Panc1 (cell line): ENCODE data around the gene LEKR1. TPM values are rescaled to one million over a fixed set of nuclear protein-coding genes. Genes with fewer than 3 reads are reported as not detected.
A peak's percentile ranks its signal among the peaks of the same experiment; 100 is the strongest.

ENCODE experiments used
- ATAC-seq: fragments of 200-7000 bp; cut with Tn5 transposase; 2 replicates; pipeline ENCODE4 v1.9.1; 2020; ENCODE audit warnings: mild to moderate bottlenecking, moderate library complexity
- BruUV-seq: library from RNA; stranded (reverse); fragments of 400-500 nt; replicated peaks from 2 replicates; lab custom pipeline; 2021; lab: Mats Ljungman, UMichigan
- CTCF ChIA-PET: fragments of 300-600 bp; sonication (Branson Sonifier 250); formaldehyde crosslinking; loops from one replicate; lab custom pipeline; 2022; ENCODE audit warnings: antibody characterized with exemption; lab: Charles Lee
- POLR2A ChIA-PET: fragments of 300-600 bp; sonication (Branson Sonifier 250); formaldehyde crosslinking; loops from one replicate; lab custom pipeline; 2022; ENCODE audit warnings: antibody characterized with exemption; lab: Charles Lee
- DNase-seq: peaks from one replicate; pipeline ENCODE4 v3.0.0-alpha.2; 2010; ENCODE audit warnings: low read depth, low spot score
- H3K27ac ChIP-seq: 2 replicates; pipeline ENCODE4 v1.5.1; 2011; ENCODE audit warnings: mild to moderate bottlenecking, low read length, inconsistent platforms
- H3K27me3 ChIP-seq: fragments of 200-500 bp; sonication (Bioruptor generic); 2 replicates; pipeline ENCODE4 v1.6.0; 2014; ENCODE audit warnings: low read length, inconsistent platforms; ENCODE audit not compliant: control insufficient read depth, insufficient read depth
- H3K36me3 ChIP-seq: fragments of 200-500 bp; sonication (Bioruptor generic); 2 replicates; pipeline ENCODE4 v1.5.1; 2014; ENCODE audit warnings: inconsistent platforms, mild to moderate bottlenecking, low read length, moderate library complexity; ENCODE audit not compliant: control insufficient read depth, insufficient read depth
- H3K4me1 ChIP-seq: 2 replicates; pipeline ENCODE4 v1.5.1; 2011; ENCODE audit warnings: inconsistent platforms, mild to moderate bottlenecking, low read length, moderate library complexity; ENCODE audit not compliant: control insufficient read depth, insufficient read depth
- H3K4me3 ChIP-seq, 2 experiments: 2 replicates each; pipeline ENCODE4 v1.5.1; 2011 to 2012; ENCODE audit warnings: low read depth in 2 of 2, low read length in 2 of 2, mild to moderate bottlenecking in 2 of 2, inconsistent platforms in 1 of 2, moderate library complexity in 1 of 2
- H3K9me3 ChIP-seq: fragments of 200-500 bp; sonication (Bioruptor generic); 2 replicates; pipeline ENCODE4 v1.5.1; 2014; ENCODE audit warnings: low read depth, mild to moderate bottlenecking, inconsistent platforms, low read length, moderate library complexity; ENCODE audit not compliant: control insufficient read depth, insufficient read depth
- CTCF ChIP-seq: fragments of 450-650 bp; IDR thresholded peaks from 2 replicates; pipeline ENCODE4 v1.5.1; 2017; ENCODE audit warnings: mild to moderate bottlenecking
- POLR2AphosphoS5 ChIP-seq: IDR thresholded peaks from 2 replicates; pipeline ENCODE4 v1.6.1; 2012; ENCODE audit warnings: mild to moderate bottlenecking, low read depth, low read length, moderate library complexity
- SIN3A ChIP-seq: IDR thresholded peaks from 2 replicates; pipeline ENCODE4 v1.6.1; 2012; ENCODE audit warnings: low read depth, mild to moderate bottlenecking, low read length, moderate library complexity, borderline replicate concordance; ENCODE audit not compliant: insufficient read depth
- TCF7L2 ChIP-seq: IDR thresholded peaks from 2 replicates; pipeline ENCODE4 v1.6.1; 2011; ENCODE audit warnings: mild to moderate bottlenecking, low read depth, low read length, inconsistent platforms
- in situ Hi-C: cut with HindIII; loops from 2 replicates; pipeline ENCODE4 v1.10.0; 2016; ENCODE audit warnings: low sequenced_read_pairs, low pct_unique_long_range_greater_than_20kb
- intact Hi-C: fragments of 100-400 bp; cut with micrococcal nuclease; formaldehyde crosslinking; loops from one replicate; pipeline ENCODE4 v1.10.0; 2022; ENCODE audit not compliant: unreplicated experiment
- total RNA-seq: library from RNA; stranded (reverse); gene quantifications from one replicate; pipeline ENCODE4 v1.2.1, GENCODE V29; 2021; ENCODE audit not compliant: unreplicated experiment
- TF ChIP-seq, protein P1 (sequence below), 2 experiments: IDR thresholded peaks; 2 replicates each; pipeline ENCODE4 v1.6.1; 2011 to 2012; ENCODE audit warnings: low read depth in 2 of 2, control low read depth in 1 of 2, low read length in 1 of 2, mild to moderate bottlenecking in 1 of 2, moderate library complexity in 1 of 2; ENCODE audit not compliant: insufficient read depth in 1 of 2

Gene LEKR1
- total RNA-seq, 1 experiment from 2014 or later: not detected

GRCh38 chr3:157065201-157065600 is 239.0 kb downstream of the LEKR1 start:
- Histone ChIP-seq H3K4me1 (0 out of 2 replicates have a peak, but pooled peaks cover 4% of the 10 kb centered on the region), H3K27ac (no peak overlapping the region), H3K27me3 (no peaks in the 10 kb centered on the region), H3K4me3 (no peak overlapping the region), H3K9me3 (no peaks in the 10 kb centered on the region), H3K36me3 (no peaks in the 10 kb centered on the region)
- BruUV-seq: no TSS peak
- intact Hi-C loops (no loop called here), in situ Hi-C loops (no loop called here)
- no peak for ATAC-seq
- CTCF ChIA-PET: no interaction called here
- TF ChIP-seq, protein P1, sequence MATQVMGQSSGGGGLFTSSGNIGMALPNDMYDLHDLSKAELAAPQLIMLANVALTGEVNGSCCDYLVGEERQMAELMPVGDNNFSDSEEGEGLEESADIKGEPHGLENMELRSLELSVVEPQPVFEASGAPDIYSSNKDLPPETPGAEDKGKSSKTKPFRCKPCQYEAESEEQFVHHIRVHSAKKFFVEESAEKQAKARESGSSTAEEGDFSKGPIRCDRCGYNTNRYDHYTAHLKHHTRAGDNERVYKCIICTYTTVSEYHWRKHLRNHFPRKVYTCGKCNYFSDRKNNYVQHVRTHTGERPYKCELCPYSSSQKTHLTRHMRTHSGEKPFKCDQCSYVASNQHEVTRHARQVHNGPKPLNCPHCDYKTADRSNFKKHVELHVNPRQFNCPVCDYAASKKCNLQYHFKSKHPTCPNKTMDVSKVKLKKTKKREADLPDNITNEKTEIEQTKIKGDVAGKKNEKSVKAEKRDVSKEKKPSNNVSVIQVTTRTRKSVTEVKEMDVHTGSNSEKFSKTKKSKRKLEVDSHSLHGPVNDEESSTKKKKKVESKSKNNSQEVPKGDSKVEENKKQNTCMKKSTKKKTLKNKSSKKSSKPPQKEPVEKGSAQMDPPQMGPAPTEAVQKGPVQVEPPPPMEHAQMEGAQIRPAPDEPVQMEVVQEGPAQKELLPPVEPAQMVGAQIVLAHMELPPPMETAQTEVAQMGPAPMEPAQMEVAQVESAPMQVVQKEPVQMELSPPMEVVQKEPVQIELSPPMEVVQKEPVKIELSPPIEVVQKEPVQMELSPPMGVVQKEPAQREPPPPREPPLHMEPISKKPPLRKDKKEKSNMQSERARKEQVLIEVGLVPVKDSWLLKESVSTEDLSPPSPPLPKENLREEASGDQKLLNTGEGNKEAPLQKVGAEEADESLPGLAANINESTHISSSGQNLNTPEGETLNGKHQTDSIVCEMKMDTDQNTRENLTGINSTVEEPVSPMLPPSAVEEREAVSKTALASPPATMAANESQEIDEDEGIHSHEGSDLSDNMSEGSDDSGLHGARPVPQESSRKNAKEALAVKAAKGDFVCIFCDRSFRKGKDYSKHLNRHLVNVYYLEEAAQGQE (IDR thresholded peaks at IDR 0.05; ENCODE audit: insufficient read depth in 1 of 2, low read depth in 2 of 2, low read length in 1 of 2): no peak
- TF ChIP-seq CTCF (no peak), POLR2AphosphoS5 (no peak), SIN3A (no peak), TCF7L2 (no peak)
- DNase-seq: no peak
- POLR2A ChIA-PET: no interaction called here

GRCh38 chr3:157066335-157067098 is 240.4 kb downstream of the LEKR1 start:
- no peak for DNase-seq
- intact Hi-C loops (no loop called here), in situ Hi-C loops (no loop called here)
- peak; percentile 65 for TF ChIP-seq TCF7L2
- no peak for TF ChIP-seq POLR2AphosphoS5
- TF ChIP-seq SIN3A: no peak
- no peak overlapping the region for H3K27ac ChIP-seq
- no TSS peak for BruUV-seq
- ChIA-PET CTCF (no interaction called here), POLR2A (no interaction called here)
- H3K4me1 ChIP-seq: 0 out of 2 replicates have a peak, but pooled peaks cover 4% of the 10 kb centered on the region
- H3K27me3 ChIP-seq: no peaks in the 10 kb centered on the region
- no peak overlapping the region for H3K4me3 ChIP-seq
- no peaks in the 10 kb centered on the region for H3K36me3 ChIP-seq
- peak; percentile 22; the same call in 1 of the 2 replicates for ATAC-seq
- no peaks in the 10 kb centered on the region for H3K9me3 ChIP-seq

GRCh38 chr3:157067114-157067513 is 241.0 kb downstream of the LEKR1 start:
- DNase-seq (no peak), ATAC-seq (peak; percentile 12; the same call in 1 of the 2 replicates)
- H3K4me1 ChIP-seq: 0 out of 2 replicates have a peak, but pooled peaks cover 4% of the 10 kb centered on the region
- in situ Hi-C loops (no loop called here), intact Hi-C loops (no loop called here)
- no peaks in the 10 kb centered on the region for H3K9me3 ChIP-seq
- TF ChIP-seq, protein P1 (IDR thresholded peaks at IDR 0.05; ENCODE audit: insufficient read depth in 1 of 2, low read depth in 2 of 2, low read length in 1 of 2): no peak
- TF ChIP-seq SIN3A (no peak), TCF7L2 (no peak), POLR2AphosphoS5 (no peak), CTCF (no peak)
- no peaks in the 10 kb centered on the region for H3K27me3 ChIP-seq
- no peak overlapping the region for H3K27ac ChIP-seq
- no TSS peak for BruUV-seq
- H3K36me3 ChIP-seq: no peaks in the 10 kb centered on the region
- POLR2A ChIA-PET: no interaction called here
- H3K4me3 ChIP-seq: no peak overlapping the region
- CTCF ChIA-PET: no interaction called here
